ENCODE data around the gene DRAXIN.

The DRAXIN gene

GRCh38 chr1:11661103-11661502 lies 30.4 kb upstream of the DRAXIN start:
- H3K27me3 ChIP-seq (ENCODE audit: control insufficient read depth in 3 of 3, insufficient read depth in 3 of 3, low read depth in 1 of 3, low read length in 3 of 3) = peaks cover 0 to 6% (median 0%) of the 10 kb centered on the region in 3 experiments
- no peak overlapping the region for H3K14ac ChIP-seq (ENCODE audit: low read length)
- H3K36me3 ChIP-seq (replicated peaks in 1 of 2; ENCODE audit: control insufficient read depth in 2 of 2, insufficient read depth in 2 of 2, low read length in 2 of 2) = peaks cover 10 to 30% of the 10 kb centered on the region in 2 donors

GRCh38 chr1:11664336-11665065 lies 27.0 kb upstream of the DRAXIN start:
- no peak overlapping the region for H4K91ac ChIP-seq (ENCODE audit: low read depth, low read length, poor library complexity)
- peak overlapping the region; percentile 95 for H3K4me2 ChIP-seq (ENCODE audit: insufficient read depth, low read length, poor library complexity, severe bottlenecking)
- H3K27me3 ChIP-seq (ENCODE audit: control insufficient read depth in 3 of 3, insufficient read depth in 3 of 3, low read depth in 1 of 3, low read length in 3 of 3) = peaks cover 0 to 6% (median 0%) of the 10 kb centered on the region in 3 experiments
- H3K4me1 ChIP-seq (ENCODE audit: control insufficient read depth in 2 of 2, insufficient read depth in 1 of 2, low read depth in 1 of 2, low read length in 2 of 2) = peaks cover 0 to 8% of the 10 kb centered on the region in 2 donors
- H3K79me1 ChIP-seq (ENCODE audit: low read depth, low read length) = peaks cover 2% of the 10 kb centered on the region
- peaks cover 10 to 44% of the 10 kb centered on the region in 2 donors for H3K36me3 ChIP-seq (replicated peaks in 1 of 2; ENCODE audit: control insufficient read depth in 2 of 2, insufficient read depth in 2 of 2, low read length in 2 of 2)
- H2BK12ac ChIP-seq (ENCODE audit: low read length) = no peak overlapping the region
- H4K8ac ChIP-seq (ENCODE audit: low read depth, low read length) = no peak overlapping the region
- H2BK120ac ChIP-seq (ENCODE audit: low read depth, low read length) = no peak overlapping the region
- H3K9ac ChIP-seq (ENCODE audit: low read depth, low read length, poor library complexity) = peak overlapping the region; percentile 60
- no peak overlapping the region for H3K27ac ChIP-seq (replicated peaks; ENCODE audit: low read length)
- peak overlapping the region; percentile 53 for H2BK5ac ChIP-seq (ENCODE audit: low read length)
- H2BK15ac ChIP-seq (ENCODE audit: low read length) = no peak overlapping the region
- H2AK5ac ChIP-seq (ENCODE audit: low read depth, low read length) = no peak overlapping the region
- no CpG with 5 or more reads among the region's 66 CpGs for WGBS, 2 donors (ENCODE audit: extremely low coverage in 2 of 2, insufficient read length in 2 of 2, insufficient replicate concordance in 1 of 2)
- H3K18ac ChIP-seq (ENCODE audit: low read length) = peak overlapping the region; percentile 90
- no peak overlapping the region for H3K4ac ChIP-seq (ENCODE audit: low read length)
- H3K14ac ChIP-seq (ENCODE audit: low read length) = no peak overlapping the region
- DNase-seq (ENCODE audit: low spot score) = no peak
- peak overlapping the region in 1 of 2 donors; percentile 81 for H3K4me3 ChIP-seq (ENCODE audit: low read length in 2 of 2)
- H2AFZ ChIP-seq (ENCODE audit: low read length) = no peak overlapping the region
- no peaks in the 10 kb centered on the region for H3K9me3 ChIP-seq (replicated peaks in 1 of 2; ENCODE audit: control insufficient read depth in 2 of 2, insufficient read depth in 1 of 2, low read depth in 1 of 2, low read length in 2 of 2)
- H3K23ac ChIP-seq (ENCODE audit: low read depth, low read length, poor library complexity) = peak overlapping the region; percentile 98

More at GRCh38 chr1:11661103-11661502, 30.4 kb upstream of the DRAXIN start:
- Histone ChIP-seq H2BK5ac (ENCODE audit: low read length) (no peak overlapping the region), H3K18ac (ENCODE audit: low read length) (no peak overlapping the region), H3K4me2 (ENCODE audit: insufficient read depth, low read length, poor library complexity, severe bottlenecking) (no peak overlapping the region), H2AFZ (ENCODE audit: low read length) (no peak overlapping the region), H2BK12ac (ENCODE audit: low read length) (no peak overlapping the region), H3K23ac (ENCODE audit: low read depth, low read length, poor library complexity) (peak overlapping the region; percentile 73), H3K4ac (ENCODE audit: low read length) (no peak overlapping the region), H3K27ac (replicated peaks; ENCODE audit: low read length) (no peak overlapping the region), H4K8ac (ENCODE audit: low read depth, low read length) (no peak overlapping the region), H3K9ac (ENCODE audit: low read depth, low read length, poor library complexity) (no peak overlapping the region), H3K79me1 (ENCODE audit: low read depth, low read length) (peaks cover 2% of the 10 kb centered on the region), H3K9me3 (replicated peaks in 1 of 2; ENCODE audit: control insufficient read depth in 2 of 2, insufficient read depth in 1 of 2, low read depth in 1 of 2, low read length in 2 of 2) (no peaks in the 10 kb centered on the region), H2AK5ac (ENCODE audit: low read depth, low read length) (no peak overlapping the region), H2BK120ac (ENCODE audit: low read depth, low read length) (no peak overlapping the region), H2BK15ac (ENCODE audit: low read length) (no peak overlapping the region), H3K4me1 (ENCODE audit: control insufficient read depth in 2 of 2, insufficient read depth in 1 of 2, low read depth in 1 of 2, low read length in 2 of 2) (peaks cover 0 to 3% of the 10 kb centered on the region in 2 donors), H3K4me3 (ENCODE audit: low read length in 2 of 2) (no peak overlapping the region), H4K91ac (ENCODE audit: low read depth, low read length, poor library complexity) (no peak overlapping the region)
- WGBS, 2 donors (ENCODE audit: extremely low coverage in 2 of 2, insufficient read length in 2 of 2, insufficient replicate concordance in 1 of 2) = no CpG with 5 or more reads among the region's 17 CpGs
- DNase-seq (ENCODE audit: low spot score) = no peak

- H4K8ac ChIP-seq (ENCODE audit: low read depth, low read length) = no peak overlapping the region
- H3K27ac ChIP-seq (replicated peaks; ENCODE audit: low read length) = no peak overlapping the region
- peak overlapping the region; percentile 89 for H3K23ac ChIP-seq (ENCODE audit: low read depth, low read length, poor library complexity)
- H3K4me3 ChIP-seq (ENCODE audit: low read length in 2 of 2) = no peak overlapping the region
- H3K36me3 ChIP-seq (replicated peaks in 1 of 2; ENCODE audit: control insufficient read depth in 2 of 2, insufficient read depth in 2 of 2, low read length in 2 of 2) = peaks cover 25 to 64% of the 10 kb centered on the region in 2 donors
- no peak overlapping the region for H3K14ac ChIP-seq (ENCODE audit: low read length)
- H3K9ac ChIP-seq (ENCODE audit: low read depth, low read length, poor library complexity) = peak overlapping the region; percentile 21
- WGBS, 2 donors (ENCODE audit: extremely low coverage in 2 of 2, insufficient read length in 2 of 2, insufficient replicate concordance in 1 of 2) = no CpG with 5 or more reads among the region's 14 CpGs
- H2BK12ac ChIP-seq (ENCODE audit: low read length) = no peak overlapping the region
- no peak overlapping the region for H2AK5ac ChIP-seq (ENCODE audit: low read depth, low read length)
- H3K9me3 ChIP-seq (replicated peaks in 1 of 2; ENCODE audit: control insufficient read depth in 2 of 2, insufficient read depth in 1 of 2, low read depth in 1 of 2, low read length in 2 of 2) = no peaks in the 10 kb centered on the region
- no peak for DNase-seq (ENCODE audit: low spot score)
- H2BK5ac ChIP-seq (ENCODE audit: low read length) = no peak overlapping the region
- H3K79me1 ChIP-seq (ENCODE audit: low read depth, low read length) = peaks cover 2% of the 10 kb centered on the region
- H2AFZ ChIP-seq (ENCODE audit: low read length) = no peak overlapping the region
- no peak overlapping the region for H3K4ac ChIP-seq (ENCODE audit: low read length)
- H2BK120ac ChIP-seq (ENCODE audit: low read depth, low read length) = no peak overlapping the region
- H2BK15ac ChIP-seq (ENCODE audit: low read length) = peak overlapping the region; percentile 17
- H3K4me2 ChIP-seq (ENCODE audit: insufficient read depth, low read length, poor library complexity, severe bottlenecking) = no peak overlapping the region
- no peak overlapping the region for H3K18ac ChIP-seq (ENCODE audit: low read length)
- peaks cover 0 to 8% of the 10 kb centered on the region in 2 donors for H3K4me1 ChIP-seq (ENCODE audit: control insufficient read depth in 2 of 2, insufficient read depth in 1 of 2, low read depth in 1 of 2, low read length in 2 of 2)
- no peak overlapping the region for H4K91ac ChIP-seq (ENCODE audit: low read depth, low read length, poor library complexity)
- H3K27me3 ChIP-seq (ENCODE audit: control insufficient read depth in 3 of 3, insufficient read depth in 3 of 3, low read depth in 1 of 3, low read length in 3 of 3) = peaks cover 0 to 2% (median 0%) of the 10 kb centered on the region in 3 experiments
These were observed 23.0 kb upstream of the DRAXIN start for GRCh38 chr1:11668516-11668915.

GRCh38 chr1:11670747-11671146 lies 20.8 kb upstream of the DRAXIN start:
- Histone ChIP-seq H3K4ac (ENCODE audit: low read length) (no peak overlapping the region), H3K14ac (ENCODE audit: low read length) (no peak overlapping the region), H3K4me3 (ENCODE audit: low read length in 2 of 2) (no peak overlapping the region), H4K91ac (ENCODE audit: low read depth, low read length, poor library complexity) (no peak overlapping the region), H3K4me1 (ENCODE audit: control insufficient read depth in 2 of 2, insufficient read depth in 1 of 2, low read depth in 1 of 2, low read length in 2 of 2) (peaks cover 0 to 6% of the 10 kb centered on the region in 2 donors), H3K79me1 (ENCODE audit: low read depth, low read length) (peaks cover 2% of the 10 kb centered on the region), H3K9ac (ENCODE audit: low read depth, low read length, poor library complexity) (no peak overlapping the region), H2BK12ac (ENCODE audit: low read length) (no peak overlapping the region), H3K27ac (replicated peaks; ENCODE audit: low read length) (no peak overlapping the region), H2AFZ (ENCODE audit: low read length) (no peak overlapping the region), H2BK5ac (ENCODE audit: low read length) (no peak overlapping the region), H4K8ac (ENCODE audit: low read depth, low read length) (no peak overlapping the region), H3K9me3 (replicated peaks in 1 of 2; ENCODE audit: control insufficient read depth in 2 of 2, insufficient read depth in 1 of 2, low read depth in 1 of 2, low read length in 2 of 2) (no peaks in the 10 kb centered on the region), H3K23ac (ENCODE audit: low read depth, low read length, poor library complexity) (no peak overlapping the region), H3K18ac (ENCODE audit: low read length) (no peak overlapping the region), H2BK120ac (ENCODE audit: low read depth, low read length) (no peak overlapping the region), H3K36me3 (replicated peaks in 1 of 2; ENCODE audit: control insufficient read depth in 2 of 2, insufficient read depth in 2 of 2, low read length in 2 of 2) (peaks cover 44 to 81% of the 10 kb centered on the region in 2 donors), H3K27me3 (ENCODE audit: control insufficient read depth in 3 of 3, insufficient read depth in 3 of 3, low read depth in 1 of 3, low read length in 3 of 3) (no peaks in the 10 kb centered on the region), H2AK5ac (ENCODE audit: low read depth, low read length) (no peak overlapping the region), H2BK15ac (ENCODE audit: low read length) (no peak overlapping the region), H3K4me2 (ENCODE audit: insufficient read depth, low read length, poor library complexity, severe bottlenecking) (no peak overlapping the region)
- no peak for DNase-seq (ENCODE audit: low spot score)
- no CpG with 5 or more reads among the region's 6 CpGs for WGBS, 2 donors (ENCODE audit: extremely low coverage in 2 of 2, insufficient read length in 2 of 2, insufficient replicate concordance in 1 of 2)
